HG02571 (cell line): ENCODE results near the gene RABL2A.
"Not testable (repeated sequence)": the region's sequence is repeated elsewhere in the genome, so short reads cannot be mapped to it uniquely, and the experiment has no call there.

Source experiments
- ATAC-seq: cut with Tn5 transposase; IDR thresholded peaks from one replicate; pipeline ENCODE4 v1.9.1; 2021; ENCODE audit warnings: mild to moderate bottlenecking, moderate library complexity; ENCODE audit not compliant: unreplicated experiment

The RABL2A gene

DNA sequence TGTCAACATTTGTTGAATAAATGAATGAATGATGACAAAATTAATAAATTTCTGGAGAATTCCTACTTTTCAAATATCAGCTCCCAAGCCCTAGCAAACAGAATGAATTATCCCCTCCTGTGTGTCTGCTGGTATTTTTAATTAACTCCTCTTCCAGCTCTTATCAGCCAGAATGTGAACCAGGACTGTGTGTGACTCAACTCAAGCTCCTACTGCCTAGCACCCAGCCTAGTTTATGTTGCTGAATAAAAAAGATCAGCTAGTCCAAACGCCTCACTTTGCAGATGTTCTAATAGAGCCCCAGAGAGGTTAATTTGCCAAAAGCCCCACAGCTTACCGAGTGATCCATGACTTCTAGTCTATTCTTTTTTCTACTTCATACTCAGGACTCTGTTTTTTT lies 50.3 kb downstream of the RABL2A start:
- ATAC-seq: no peak

DNA sequence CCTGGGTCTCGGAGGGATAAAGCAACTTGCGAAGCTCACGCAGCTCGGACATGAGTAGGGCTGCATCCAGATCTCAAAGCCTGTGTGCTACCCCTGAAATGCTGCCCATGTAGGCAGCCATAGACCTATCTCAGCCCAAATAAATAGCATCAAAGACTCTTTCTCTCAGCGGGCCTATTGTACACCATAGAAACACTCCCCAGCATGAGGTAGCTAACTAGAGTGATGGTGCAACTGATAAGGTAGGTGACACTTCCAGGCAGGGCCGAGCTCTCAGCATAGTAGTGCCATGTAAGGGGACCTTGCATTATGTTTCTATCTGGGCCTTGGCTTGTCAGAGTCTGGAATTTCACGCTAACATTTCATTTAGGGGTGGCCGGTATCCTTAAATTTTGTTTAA lies 52.4 kb downstream of the RABL2A start:
- no peak for ATAC-seq

DNA sequence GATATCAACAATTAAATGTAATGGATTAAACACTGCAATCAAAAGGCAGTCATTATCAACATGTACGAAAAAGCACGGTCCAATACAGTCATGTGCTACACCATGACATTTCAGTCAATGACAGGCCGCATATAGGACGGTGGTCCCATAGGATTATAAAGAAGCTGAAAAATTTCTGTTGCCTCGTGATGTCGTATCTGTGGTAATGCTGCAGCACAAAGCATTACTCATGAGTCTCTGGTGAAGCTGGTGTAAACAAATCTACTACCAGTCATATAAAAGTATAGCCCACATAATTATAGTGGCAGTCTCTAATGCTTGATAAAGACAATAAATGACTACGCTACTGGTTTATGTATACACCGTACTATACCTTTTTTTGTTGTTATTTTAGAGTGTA lies 58.4 kb downstream of the RABL2A start:
- ATAC-seq: no peak

DNA sequence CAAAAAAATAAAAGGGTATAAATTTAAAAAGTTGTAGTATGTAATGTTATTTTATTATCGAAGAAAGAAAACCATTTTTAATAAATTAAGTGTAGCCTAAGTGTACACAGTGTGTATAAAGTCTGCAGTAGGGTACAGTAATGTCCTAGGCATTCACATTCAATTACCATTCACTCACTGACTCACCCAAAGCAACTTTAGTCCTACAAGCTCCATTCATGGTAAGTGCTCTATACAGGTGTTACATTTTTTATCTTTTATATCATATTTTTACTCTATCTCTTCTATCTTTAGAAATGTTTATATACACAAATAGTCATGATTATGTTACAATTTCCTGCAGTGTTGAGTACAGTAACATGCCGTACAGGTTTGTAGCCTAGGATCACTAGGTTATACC lies 59.5 kb downstream of the RABL2A start:
- no peak for ATAC-seq

DNA sequence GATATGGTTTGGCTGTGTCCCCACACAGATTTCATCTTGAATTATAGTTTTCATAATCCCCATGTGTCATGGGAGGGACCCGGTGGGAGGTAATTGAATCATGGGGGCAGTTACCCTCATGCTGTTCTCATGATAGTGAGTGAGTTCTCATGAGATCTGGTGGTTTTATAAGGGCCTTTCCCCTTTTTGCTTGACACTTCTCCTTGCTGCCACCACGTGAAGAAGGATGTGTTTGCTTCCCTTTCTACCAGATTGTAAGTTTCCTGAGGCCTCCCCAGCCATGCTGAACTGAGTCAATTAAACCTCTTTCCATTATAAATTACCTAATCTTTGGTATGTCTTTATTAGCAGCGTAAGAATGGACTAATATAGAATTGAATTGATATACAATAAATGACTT lies 63.8 kb downstream of the RABL2A start:
- ATAC-seq: not testable (repeated sequence)
